Chondrocyte (in vitro differentiated cells): ENCODE data around the gene ERBB4. TPM values are rescaled to one million over a fixed set of nuclear protein-coding genes. Genes with fewer than 3 reads are reported as not detected.
A peak's percentile ranks its signal among the peaks of the same experiment; 100 is the strongest.

Experiments
- DNase-seq: peaks from one replicate; pipeline ENCODE4 v3.0.0; 2021; ENCODE audit warnings: mixed read lengths, low spot score
- H3K27ac Mint-ChIP-seq: one replicate; pipeline ENCODE4 v1.8.0; 2021; ENCODE audit warnings: mild to moderate bottlenecking, moderate library complexity, mixed read lengths; ENCODE audit not compliant: unreplicated experiment
- H3K27me3 Mint-ChIP-seq: 2 replicates; pipeline ENCODE4 v1.8.0; 2021; ENCODE audit warnings: low read depth, mixed read lengths
- H3K36me3 Mint-ChIP-seq: 2 replicates; pipeline ENCODE4 v1.8.0; 2021; ENCODE audit warnings: low read depth, mixed read lengths
- H3K4me1 Mint-ChIP-seq: 2 replicates; pipeline ENCODE4 v1.8.0; 2021; ENCODE audit warnings: low read depth, mild to moderate bottlenecking, mixed read lengths
- H3K4me3 Mint-ChIP-seq: one replicate; pipeline ENCODE4 v1.8.0; 2021; ENCODE audit warnings: mild to moderate bottlenecking, moderate library complexity, mixed read lengths; ENCODE audit not compliant: unreplicated experiment
- H3K9me3 Mint-ChIP-seq: 2 replicates; pipeline ENCODE4 v1.8.0; 2021; ENCODE audit warnings: low read depth, mixed read lengths
- CTCF ChIP-seq: fragments of 200-600 bp; sonication (generic); IDR thresholded peaks from 2 replicates; pipeline ENCODE4 v1.5.0; 2021; ENCODE audit warnings: antibody characterized with exemption, mild to moderate bottlenecking, moderate library complexity
- total RNA-seq: library from RNA; stranded (reverse); gene quantifications from 3 replicates; pipeline ENCODE4 v1.2.1, GENCODE V29; 2021

ERBB4 gene
- total RNA-seq, 1 donor from 2014 or later, result 1.3 TPM

GRCh38 chr2:212154477-212154878, 384.1 kb downstream of the ERBB4 start:
- Mint-ChIP-seq H3K4me3 (no peak overlapping the region), H3K27me3 (no peaks in the 10 kb centered on the region), H3K27ac (no peak overlapping the region), H3K4me1 (peaks cover 11% of the 10 kb centered on the region), H3K36me3 (no peaks in the 10 kb centered on the region), H3K9me3 (peaks cover 6% of the 10 kb centered on the region)
- no peak for DNase-seq
- TF ChIP-seq CTCF, result no peak

- no peak for TF ChIP-seq CTCF
- H3K9me3 Mint-ChIP-seq, result peaks cover 6% of the 10 kb centered on the region
- H3K27me3 Mint-ChIP-seq, result no peaks in the 10 kb centered on the region
- DNase-seq, result no peak
- H3K27ac Mint-ChIP-seq, result no peak overlapping the region
- H3K4me3 Mint-ChIP-seq, result no peak overlapping the region
- H3K4me1 Mint-ChIP-seq, result peaks cover 11% of the 10 kb centered on the region
- H3K36me3 Mint-ChIP-seq, result no peaks in the 10 kb centered on the region
Measured at GRCh38 chr2:212153923-212154322, 384.7 kb downstream of the ERBB4 start.

DNA sequence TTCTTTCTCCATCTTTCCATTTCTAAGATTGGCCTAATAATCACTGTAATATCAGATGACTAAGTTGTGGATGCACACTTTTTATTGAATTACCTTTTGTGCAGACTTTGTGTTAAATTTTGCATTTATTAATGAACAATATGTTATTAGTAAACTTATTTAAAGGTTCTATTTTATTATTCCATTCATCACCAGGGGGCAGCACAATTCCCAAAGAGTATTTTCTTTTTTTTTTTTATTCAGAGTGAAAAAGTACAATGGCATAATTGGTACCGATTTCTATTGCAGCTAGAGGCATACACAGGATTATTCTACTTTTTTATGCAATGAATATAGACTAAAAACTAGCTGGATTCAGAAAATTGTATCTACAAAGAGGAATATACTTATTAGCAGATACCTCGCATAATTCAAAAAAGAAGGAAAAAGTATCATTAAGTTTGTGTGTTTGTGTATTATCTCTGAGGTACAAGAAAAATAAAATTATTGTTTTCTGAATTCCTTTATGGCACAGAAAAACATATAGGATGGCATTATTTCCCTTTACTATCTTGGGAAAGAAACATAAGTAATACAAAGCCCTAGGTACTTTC, 390.6 kb downstream of the ERBB4 start:
- DNase-seq, result no peak
- Mint-ChIP-seq H3K27me3 (no peaks in the 10 kb centered on the region), H3K9me3 (no peaks in the 10 kb centered on the region)

GRCh38 chr2:212146416-212146815, 392.2 kb downstream of the ERBB4 start:
- H3K36me3 Mint-ChIP-seq, result no peaks in the 10 kb centered on the region
- no peaks in the 10 kb centered on the region for H3K27me3 Mint-ChIP-seq
- TF ChIP-seq CTCF, result no peak
- no peak for DNase-seq
- H3K4me1 Mint-ChIP-seq, result peaks cover 28% of the 10 kb centered on the region
- H3K4me3 Mint-ChIP-seq, result no peak overlapping the region
- no peak overlapping the region for H3K27ac Mint-ChIP-seq
- H3K9me3 Mint-ChIP-seq, result no peaks in the 10 kb centered on the region

More for the DNA sequence above, 390.6 kb downstream of the ERBB4 start:
- TF ChIP-seq CTCF, result peak; percentile 88
- H3K4me1 Mint-ChIP-seq, result peaks cover 26% of the 10 kb centered on the region
- no peak overlapping the region for H3K4me3 Mint-ChIP-seq
- H3K27ac Mint-ChIP-seq, result no peak overlapping the region
- H3K36me3 Mint-ChIP-seq, result no peaks in the 10 kb centered on the region

DNA sequence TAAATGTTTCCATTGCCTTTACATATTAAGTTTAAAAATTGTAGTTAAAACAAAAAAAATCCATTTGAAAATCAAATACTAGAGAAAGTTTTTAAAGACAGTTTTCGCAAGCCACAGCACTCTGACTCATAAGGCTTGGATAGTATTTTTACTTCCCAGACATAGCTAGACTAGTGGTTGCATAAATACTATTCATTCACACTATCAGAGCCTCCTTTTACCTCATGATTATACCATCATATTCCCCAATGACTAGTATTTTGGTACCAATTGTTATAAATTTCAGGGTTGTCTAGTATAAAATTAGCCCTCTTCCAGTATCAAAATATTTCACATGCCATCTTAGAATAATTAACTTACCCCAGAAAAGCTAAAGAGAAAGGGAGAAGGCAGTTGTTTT, 393.5 kb downstream of the ERBB4 start:
- H3K36me3 Mint-ChIP-seq, result no peaks in the 10 kb centered on the region
- no peaks in the 10 kb centered on the region for H3K9me3 Mint-ChIP-seq
- peak overlapping the region; percentile 96 for H3K27ac Mint-ChIP-seq
- no peaks in the 10 kb centered on the region for H3K27me3 Mint-ChIP-seq
- no peak for TF ChIP-seq CTCF
- H3K4me3 Mint-ChIP-seq, result no peak overlapping the region
- no peak for DNase-seq
- H3K4me1 Mint-ChIP-seq, result peaks cover 32% of the 10 kb centered on the region
